WTC11 (cell line): Measurements from ENCODE around the gene APOBEC3G. TPM values are rescaled to one million over a fixed set of nuclear protein-coding genes. Genes with fewer than 3 reads are reported as not detected.

ENCODE experiments used
- ATAC-seq: fragments of 200-7000 bp; cut with Tn5 transposase; 2 replicates; pipeline ENCODE4 v1.10.0; 2021; ENCODE audit warnings: mild to moderate bottlenecking, moderate library complexity
- CTCF ChIA-PET: fragments of 300-600 bp; sonication (Branson Sonifier 250); formaldehyde crosslinking; loops from one replicate; lab custom pipeline; 2021; ENCODE audit warnings: antibody characterized with exemption; lab: Charles Lee
- POLR2A ChIA-PET: fragments of 350-600 bp; sonication (Branson Sonifier 250); formaldehyde crosslinking; loops from one replicate; lab custom pipeline; 2021; ENCODE audit warnings: antibody characterized with exemption; lab: Charles Lee
- DNase-seq: peaks from one replicate; pipeline ENCODE4 v3.0.0; 2021; ENCODE audit warnings: low spot score
- H3K27ac Mint-ChIP-seq: 2 replicates; pipeline ENCODE4 v1.8.0; 2021; ENCODE audit warnings: mixed read lengths
- H3K27me3 Mint-ChIP-seq: 2 replicates; pipeline ENCODE4 v1.8.0; 2021; ENCODE audit warnings: low read depth, mild to moderate bottlenecking, moderate library complexity, mixed read lengths
- H3K36me3 Mint-ChIP-seq: 2 replicates; pipeline ENCODE4 v1.8.0; 2021; ENCODE audit warnings: mixed read lengths
- H3K4me1 Mint-ChIP-seq: 2 replicates; pipeline ENCODE4 v1.8.0; 2022; ENCODE audit warnings: mixed read lengths
- H3K4me3 Mint-ChIP-seq: 2 replicates; pipeline ENCODE4 v1.8.0; 2021; ENCODE audit warnings: mild to moderate bottlenecking, moderate library complexity, mixed read lengths
- H3K9me3 Mint-ChIP-seq: 2 replicates; pipeline ENCODE4 v1.8.0; 2021; ENCODE audit warnings: mixed read lengths
- ATF1 ChIP-seq: sonication (generic); formaldehyde crosslinking; IDR thresholded peaks from 2 replicates; pipeline ENCODE4 v1.8.1; 2023; ENCODE audit warnings: mild to moderate bottlenecking, moderate library complexity, missing genetic modification reagents
- ATF6 ChIP-seq: sonication (generic); formaldehyde crosslinking; IDR thresholded peaks from 2 replicates; pipeline ENCODE4 v1.8.1; 2023; ENCODE audit warnings: mild to moderate bottlenecking, missing genetic modification reagents
- CDX4 ChIP-seq: fragments of 250-450 bp; sonication (Bioruptor Pico); IDR thresholded peaks from 2 replicates; pipeline ENCODE4 v1.9.0; 2021; ENCODE audit warnings: moderate library complexity, mild to moderate bottlenecking, inconsistent platforms, borderline replicate concordance
- CREM ChIP-seq: sonication (generic); formaldehyde crosslinking; IDR thresholded peaks from 2 replicates; pipeline ENCODE4 v1.8.1; 2022; ENCODE audit warnings: mild to moderate bottlenecking, missing genetic modification reagents, moderate library complexity
- EMX1 ChIP-seq: fragments of 250-450 bp; sonication (Bioruptor Pico); IDR thresholded peaks from 2 replicates; pipeline ENCODE4 v1.8.0; 2021; ENCODE audit warnings: mild to moderate bottlenecking
- ERG ChIP-seq: fragments of 250-450 bp; sonication (Bioruptor Pico); IDR thresholded peaks from 2 replicates; pipeline ENCODE4 v1.8.0; 2021; ENCODE audit warnings: mild to moderate bottlenecking
- ESRRA ChIP-seq: sonication (generic); formaldehyde crosslinking; IDR thresholded peaks from 2 replicates; pipeline ENCODE4 v1.8.1; 2022; ENCODE audit warnings: mild to moderate bottlenecking, missing genetic modification reagents, borderline replicate concordance
- ETV6 ChIP-seq: sonication (generic); formaldehyde crosslinking; IDR thresholded peaks from 2 replicates; pipeline ENCODE4 v1.8.1; 2022; ENCODE audit warnings: mild to moderate bottlenecking, missing genetic modification reagents
- HMGA2 ChIP-seq: fragments of 250-450 bp; sonication (Bioruptor Pico); IDR thresholded peaks from 2 replicates; pipeline ENCODE4 v1.4.0; 2021; ENCODE audit warnings: mild to moderate bottlenecking, moderate library complexity
- IRF1 ChIP-seq: sonication (generic); formaldehyde crosslinking; IDR thresholded peaks from 2 replicates; pipeline ENCODE4 v1.8.0; 2023; ENCODE audit warnings: missing genetic modification reagents
- JUN ChIP-seq: sonication (generic); formaldehyde crosslinking; IDR thresholded peaks from 2 replicates; pipeline ENCODE4 v1.8.0; 2023; ENCODE audit warnings: mild to moderate bottlenecking, missing genetic modification reagents
- KAT7 ChIP-seq: sonication (generic); formaldehyde crosslinking; IDR thresholded peaks from 2 replicates; pipeline ENCODE4 v1.8.1; 2023; ENCODE audit warnings: missing genetic modification reagents, mild to moderate bottlenecking, borderline replicate concordance
- MAX ChIP-seq: sonication (generic); formaldehyde crosslinking; IDR thresholded peaks from 2 replicates; pipeline ENCODE4 v1.8.0; 2022; ENCODE audit warnings: mild to moderate bottlenecking, missing genetic modification reagents
- NFE2L1 ChIP-seq: sonication (generic); formaldehyde crosslinking; IDR thresholded peaks from 2 replicates; pipeline ENCODE4 v1.8.1; 2023; ENCODE audit warnings: missing genetic modification reagents
- NFYB ChIP-seq: sonication (generic); formaldehyde crosslinking; conservative IDR thresholded peaks from 2 replicates; pipeline ENCODE4 v1.8.0; 2022; ENCODE audit warnings: low read depth, missing genetic modification reagents
- NR2C2 ChIP-seq: sonication (generic); formaldehyde crosslinking; IDR thresholded peaks from 2 replicates; pipeline ENCODE4 v1.8.0; 2022; ENCODE audit warnings: mild to moderate bottlenecking, missing genetic modification reagents
- SMAD3 ChIP-seq: sonication (generic); formaldehyde crosslinking; IDR thresholded peaks from 2 replicates; pipeline ENCODE4 v1.8.0; 2022; ENCODE audit warnings: missing genetic modification reagents, mild to moderate bottlenecking, borderline replicate concordance
- TP53 ChIP-seq: sonication (generic); formaldehyde crosslinking; IDR thresholded peaks from 2 replicates; pipeline ENCODE4 v1.8.1; 2023; ENCODE audit warnings: mild to moderate bottlenecking, missing genetic modification reagents
- ZNF138 ChIP-seq: sonication (generic); formaldehyde crosslinking; conservative IDR thresholded peaks from 2 replicates; pipeline ENCODE4 v1.8.1; 2022; ENCODE audit warnings: mild to moderate bottlenecking, moderate library complexity, missing genetic modification reagents
- ZNF219 ChIP-seq: sonication (generic); formaldehyde crosslinking; IDR thresholded peaks from 2 replicates; pipeline ENCODE4 v1.8.0; 2023; ENCODE audit warnings: missing genetic modification reagents, mild to moderate bottlenecking, borderline replicate concordance
- ZNF317 ChIP-seq: sonication (generic); formaldehyde crosslinking; IDR thresholded peaks from 2 replicates; pipeline ENCODE4 v1.8.1; 2023; ENCODE audit warnings: low read depth, mild to moderate bottlenecking, moderate library complexity, missing genetic modification reagents, borderline replicate concordance
- ZNF396 ChIP-seq: fragments of 250-450 bp; sonication (Bioruptor Pico); IDR thresholded peaks from 2 replicates; pipeline ENCODE4 v1.8.0; 2021; ENCODE audit warnings: mild to moderate bottlenecking, moderate library complexity, borderline replicate concordance
- ZNF416 ChIP-seq: fragments of 250-450 bp; sonication (Bioruptor Pico); IDR thresholded peaks from 2 replicates; pipeline ENCODE4 v1.9.0; 2021; ENCODE audit warnings: mild to moderate bottlenecking, inconsistent platforms
- ZNF423 ChIP-seq: fragments of 250-450 bp; sonication (Bioruptor Pico); IDR thresholded peaks from 2 replicates; pipeline ENCODE4 v2.1.2; 2022; ENCODE audit warnings: mild to moderate bottlenecking, moderate library complexity
- ZNF425 ChIP-seq: fragments of 250-450 bp; sonication (Bioruptor Pico); conservative IDR thresholded peaks from 2 replicates; pipeline ENCODE4 v1.9.0; 2021; ENCODE audit warnings: mild to moderate bottlenecking
- total RNA-seq: library from RNA; stranded (reverse); gene quantifications from 3 replicates; pipeline ENCODE4 v1.2.3, GENCODE V29; 2021

Gene APOBEC3G
- total RNA-seq, 1 experiment from 2014 or later = 1.8 TPM

- TF ChIP-seq ATF6 (CRISPR knock-in tag) (no peak), NR2C2 (CRISPR knock-in tag) (no peak), ZNF396 (CRISPR knock-in tag) (no peak)
Measured at GRCh38 chr22:39094717-39095389, 17.8 kb downstream of the APOBEC3G start (continued).

GRCh38 chr22:39095971-39096370, 18.9 kb downstream of the APOBEC3G start:
- no peaks in the 10 kb centered on the region for H3K36me3 Mint-ChIP-seq
- POLR2A ChIA-PET = no interaction called here
- TF ChIP-seq JUN (CRISPR knock-in tag) (no peak), ZNF219 (CRISPR knock-in tag) (no peak), ETV6 (CRISPR knock-in tag) (no peak), ZNF416 (CRISPR knock-in tag) (no peak), ESRRA (CRISPR knock-in tag) (no peak), SMAD3 (CRISPR knock-in tag) (no peak), TP53 (CRISPR knock-in tag) (no peak), ERG (no peak), KAT7 (CRISPR knock-in tag) (no peak), ATF1 (CRISPR knock-in tag) (no peak), NFYB (CRISPR knock-in tag) (no peak), NFE2L1 (CRISPR knock-in tag) (no peak), HMGA2 (CRISPR knock-in tag) (no peak)
- TF ChIP-seq, all 79 proteins: peak for 0
- Mint-ChIP-seq H3K27ac (no peak overlapping the region), H3K27me3 (no peaks in the 10 kb centered on the region), H3K4me1 (peaks cover 36% of the 10 kb centered on the region), H3K9me3 (no peaks in the 10 kb centered on the region), H3K4me3 (no peak overlapping the region)
- CTCF ChIA-PET = no interaction called here
- no peak for ATAC-seq
- no peak for DNase-seq

GRCh38 chr22:39097098-39098020, 20.3 kb downstream of the APOBEC3G start, which contains the start of gene APOBEC3H:
Gene APOBEC3H (plus strand): TSS chr22:39097244. CDS start chr22:39100279, 3,035 bp downstream.
- Mint-ChIP-seq H3K27ac (peak within 1 kb of the TSS; percentile 54), H3K4me3 (no peak within 1 kb of the TSS), H3K4me1 (peaks cover 45% of the 10 kb centered on the region), H3K9me3 (no peaks in the 10 kb centered on the region), H3K27me3 (no peaks in the 10 kb centered on the region), H3K36me3 (no peaks in the 10 kb centered on the region)
- ChIA-PET POLR2A (interaction anchor here (0.8 kb wide), 1 partner anchor 27 kb away, joined by 3 read pairs; no protein-coding TSS in a partner anchor), CTCF (interaction anchor here (0.8 to 1.7 kb wide), 5 partner anchors 17 to 94 kb away, joined by 3 to 11 read pairs (median 5); no protein-coding TSS in a partner anchor)
- DNase-seq (no peak), ATAC-seq (no peak)
- TF ChIP-seq IRF1 (CRISPR knock-in tag) = no peak
- no peak for TF ChIP-seq EMX1 (CRISPR knock-in tag)
- no peak for TF ChIP-seq CREM
- TF ChIP-seq ZNF138 (CRISPR knock-in tag) = no peak
- TF ChIP-seq MAX = no peak
- no peak for TF ChIP-seq ZNF425 (CRISPR knock-in tag)
- TF ChIP-seq ZNF423 (CRISPR knock-in tag) = peak; percentile 8; the same call in 1 of the 2 replicates
- TF ChIP-seq ZNF317 (CRISPR knock-in tag) = no peak
- TF ChIP-seq CDX4 (CRISPR knock-in tag) = no peak
